SW480 (cell line): ENCODE results near the gene RIMS4.
A peak's percentile ranks its signal among the peaks of the same experiment; 100 is the strongest.

Experiments used
- DNase-seq: peaks from one replicate; pipeline ENCODE4 v3.0.0-alpha.2; 2016; ENCODE audit warnings: low spot score

The RIMS4 gene

GRCh38 chr20:44762466-44763140 is 47.7 kb downstream of the RIMS4 start:
- no peak for DNase-seq

- no peak for DNase-seq
Observed at GRCh38 chr20:44761423-44761822, 48.9 kb downstream of the RIMS4 start.

GRCh38 chr20:44759595-44759994 is 50.8 kb downstream of the RIMS4 start:
- DNase-seq = no peak

- no peak for DNase-seq
Observed at GRCh38 chr20:44758247-44759101, 51.9 kb downstream of the RIMS4 start.

DNA sequence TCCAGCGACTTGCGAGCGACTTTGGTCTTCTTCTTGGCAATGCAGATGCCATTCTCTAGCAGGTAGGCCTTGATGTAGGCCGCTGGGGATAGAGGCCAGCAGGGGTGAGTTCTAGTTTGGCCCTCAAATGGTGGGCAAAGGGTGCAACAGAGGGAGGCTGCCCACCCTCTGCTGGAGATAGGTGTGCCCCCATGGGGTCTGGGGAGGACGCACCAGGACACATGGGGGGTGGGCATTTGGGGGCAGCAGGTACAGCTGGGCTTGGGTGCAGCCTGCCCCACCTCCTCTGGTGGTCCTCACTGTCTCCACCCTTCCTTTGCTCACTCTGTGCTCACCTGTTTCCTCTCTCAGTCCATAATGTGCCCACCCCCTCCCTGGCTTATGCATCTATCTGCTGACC is 53.4 kb downstream of the RIMS4 start:
- DNase-seq = no peak

GRCh38 chr20:44756011-44756688 is 54.2 kb downstream of the RIMS4 start:
- DNase-seq = no peak

- no peak for DNase-seq
Observed at GRCh38 chr20:44754554-44754953, 55.8 kb downstream of the RIMS4 start.

GRCh38 chr20:44752099-44752931 is 58.0 kb downstream of the RIMS4 start:
- no peak for DNase-seq

- DNase-seq = no peak
Observed at GRCh38 chr20:44750081-44750805, 60.1 kb downstream of the RIMS4 start.

DNA sequence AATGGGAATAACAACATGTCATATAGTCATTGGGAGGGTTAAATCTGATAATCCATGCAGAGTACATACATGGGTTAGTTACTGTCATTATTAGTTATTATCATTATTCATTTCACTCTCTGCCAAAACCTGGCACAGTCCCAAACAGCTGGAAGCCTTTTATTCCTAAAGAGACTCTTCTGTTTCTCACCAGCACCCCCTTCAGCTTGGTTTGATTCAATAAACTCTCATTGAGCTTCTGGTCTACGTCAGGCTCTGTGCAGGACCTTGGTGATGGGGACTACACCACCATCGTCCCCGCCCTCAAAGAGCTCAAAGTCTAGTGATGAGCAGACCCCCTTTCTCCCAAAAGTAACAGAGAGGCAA is 62.4 kb downstream of the RIMS4 start:
- peak; percentile 47 for DNase-seq

- DNase-seq = peak; percentile 92
Observed at GRCh38 chr20:44747166-44748004, 63.0 kb downstream of the RIMS4 start.

- no peak for DNase-seq
Observed at GRCh38 chr20:44746367-44747165, 63.8 kb downstream of the RIMS4 start.

DNA sequence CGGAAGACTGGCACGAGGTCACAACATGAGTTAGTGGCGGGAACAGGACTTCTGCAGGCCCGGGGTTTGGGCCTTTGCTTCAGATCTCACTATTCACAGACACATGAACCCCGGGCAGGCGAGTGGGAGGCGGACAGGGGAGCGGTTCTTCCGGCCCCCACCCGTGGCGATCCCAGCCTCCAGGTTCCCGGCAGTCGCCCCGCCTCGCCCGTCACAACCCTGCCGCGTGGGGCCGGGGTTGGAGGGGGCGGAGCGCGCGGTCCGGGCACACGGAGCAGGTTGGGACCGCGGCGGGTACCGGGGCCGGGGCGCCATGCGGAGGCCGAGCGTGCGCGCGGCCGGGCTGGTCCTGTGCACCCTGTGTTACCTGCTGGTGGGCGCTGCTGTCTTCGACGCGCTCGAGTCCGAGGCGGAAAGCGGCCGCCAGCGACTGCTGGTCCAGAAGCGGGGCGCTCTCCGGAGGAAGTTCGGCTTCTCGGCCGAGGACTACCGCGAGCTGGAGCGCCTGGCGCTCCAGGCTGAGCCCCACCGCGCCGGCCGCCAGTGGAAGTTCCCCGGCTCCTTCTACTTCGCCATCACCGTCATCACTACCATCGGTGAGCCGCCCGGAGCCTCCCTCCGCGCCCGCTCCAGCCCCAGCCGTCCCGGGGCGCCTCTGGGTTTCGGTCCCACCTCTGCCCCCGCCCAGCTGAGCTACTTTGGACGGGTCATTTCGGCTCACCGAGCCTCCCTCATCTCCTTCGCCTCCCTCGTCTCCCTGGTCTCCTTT is 64.6 kb downstream of the RIMS4 start, which contains the start of gene KCNK15:
Gene KCNK15 (plus strand): TSS at position 268 of the 769 bp plus-strand sequence. CDS start 46 bp downstream, at position 314.
- peak; percentile 48 for DNase-seq

DNA sequence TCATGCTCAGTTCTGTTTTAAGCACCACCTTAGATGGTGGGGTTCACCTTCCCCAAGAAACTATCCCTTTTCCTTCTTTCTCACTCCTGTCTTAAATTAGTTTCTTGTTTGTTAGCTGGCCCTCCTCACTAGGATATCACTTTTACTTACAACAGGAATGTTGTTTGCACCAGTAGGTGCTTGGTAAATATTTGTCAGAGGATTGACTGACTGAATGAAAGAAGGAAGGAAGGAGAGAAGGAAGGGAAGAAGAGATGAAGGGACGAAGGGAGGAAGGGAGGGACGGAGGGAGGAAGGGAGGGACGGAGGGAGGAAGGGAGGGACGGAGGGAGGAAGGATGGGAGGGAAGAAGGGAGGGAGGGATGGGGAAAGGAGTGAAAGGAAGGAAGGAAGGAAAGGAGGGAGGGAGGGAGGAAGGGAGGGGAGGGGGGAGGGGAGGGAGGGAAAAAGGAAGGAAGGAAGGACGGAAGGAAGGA is 65.2 kb downstream of the RIMS4 start:
- no peak for DNase-seq

DNA sequence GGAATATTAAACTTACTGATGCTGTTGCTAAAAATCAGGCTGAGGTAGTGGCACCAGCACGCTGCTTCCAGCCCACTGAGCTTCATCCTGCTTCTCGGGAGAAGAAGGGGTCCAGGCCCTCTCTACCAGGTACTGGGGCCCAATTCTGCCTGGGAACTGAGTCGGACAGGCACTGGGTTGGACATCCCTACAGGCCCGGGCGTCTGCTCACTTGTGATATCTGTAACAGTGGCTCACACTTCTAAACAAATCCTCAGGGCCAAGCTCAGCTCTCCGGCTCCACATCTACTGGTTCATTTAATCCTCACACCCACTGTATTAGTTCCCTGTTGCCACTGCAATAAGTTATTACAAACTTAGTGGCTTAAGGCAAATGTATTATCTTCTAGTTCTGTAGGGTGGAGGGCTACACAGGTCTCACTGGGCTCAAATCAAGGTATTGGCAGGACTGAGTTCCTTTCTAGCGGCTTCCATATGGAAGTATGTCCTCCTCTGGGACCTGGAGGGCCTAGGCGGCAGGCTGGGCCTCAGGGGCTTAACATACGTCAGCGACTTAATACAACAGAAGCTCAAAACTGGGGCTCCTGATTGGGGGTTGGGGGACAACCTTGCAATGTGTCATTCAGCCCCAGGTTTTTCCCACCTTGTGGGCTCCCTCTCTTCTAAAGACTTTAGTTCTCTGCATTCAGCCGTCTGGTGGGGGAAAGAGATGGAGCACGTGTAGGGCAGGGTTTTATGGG is 66.3 kb downstream of the RIMS4 start:
- DNase-seq = no peak

DNA sequence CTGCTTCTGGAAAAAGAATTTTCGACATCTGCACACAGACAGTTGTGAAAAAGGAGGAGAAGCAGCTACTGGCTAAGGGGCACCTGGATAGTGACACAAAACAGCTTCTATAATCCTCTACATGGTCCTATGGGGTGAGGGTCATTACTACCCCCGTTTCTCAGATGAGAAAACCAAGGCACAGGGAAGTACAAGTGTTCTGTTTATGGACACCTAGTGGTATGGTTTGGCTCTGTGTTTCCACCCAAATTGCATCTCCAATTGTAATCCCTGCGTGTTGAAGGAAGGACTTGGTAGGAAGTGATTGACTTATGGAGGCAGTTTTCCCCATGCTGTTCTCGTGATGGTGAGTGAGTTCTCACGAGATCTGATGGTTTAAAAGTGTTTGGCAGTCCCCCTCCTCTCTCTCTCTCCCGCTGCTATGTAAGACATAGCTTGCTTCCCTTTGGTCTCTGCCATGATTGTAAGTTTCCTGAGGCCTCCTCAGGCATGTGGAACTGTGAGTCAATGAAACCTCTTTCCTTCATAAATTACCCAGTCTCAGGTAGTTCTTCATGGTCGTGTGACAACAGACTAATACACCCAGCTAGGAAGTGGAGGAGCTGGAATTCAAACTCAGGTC is 67.2 kb downstream of the RIMS4 start:
- no peak for DNase-seq
